SK-N-SH (cell line): ENCODE results near the gene CLIC1. TPM values are rescaled to one million over a fixed set of nuclear protein-coding genes. Genes with fewer than 3 reads are reported as not detected.
"Not testable (repeated sequence)": the region's sequence is repeated elsewhere in the genome, so short reads cannot be mapped to it uniquely, and the experiment has no call there.

Source experiments
- CTCF ChIA-PET: fragments of 300-600, 350-600 bp; formaldehyde crosslinking; extraction: SDS; loops from one replicate; lab custom pipeline; 2021; lab: Yijun Ruan, JAX
- POLR2A ChIA-PET: fragments of 350-600 bp; sonication (Branson Sonifier 250); formaldehyde crosslinking; extraction: SDS; loops from one replicate; lab custom pipeline; 2020; ENCODE audit warnings: antibody characterized with exemption, inconsistent platforms; lab: Yijun Ruan, JAX
- DNase-seq: peaks from one replicate; pipeline ENCODE4 v3.0.0; 2012
- H2AFZ ChIP-seq: fragments of 200-600 bp; sonication (generic); 2 replicates; pipeline ENCODE4 v1.8.1; 2016; ENCODE audit warnings: antibody characterized with exemption, mild to moderate bottlenecking, low read depth
- H3F3A ChIP-seq: fragments of 200-600 bp; sonication (generic); replicated peaks from 2 replicates; pipeline ENCODE3; 2016; ENCODE audit warnings: antibody characterized with exemption, mild to moderate bottlenecking; ENCODE audit not compliant: insufficient read depth
- H3K27ac ChIP-seq, 2 experiments: fragments of 200-500 bp in 1 of 2; fragments of 200-600 bp in 1 of 2; sonication (Bioruptor generic) in 1 of 2; sonication (generic), shearing (Covaris generic) in 1 of 2; 2 replicates each; pipeline versions ENCODE4 v1.5.1 to v1.6.1; 2014 to 2016; ENCODE audit warnings: low read depth in 2 of 2, inconsistent platforms in 1 of 2, low read length in 1 of 2, mild to moderate bottlenecking in 1 of 2, mixed read lengths in 1 of 2
- H3K27me3 ChIP-seq: fragments of 200-600 bp; sonication (generic), shearing (Covaris generic); 2 replicates; pipeline ENCODE4 v1.6.1; 2016; ENCODE audit warnings: mixed run types; ENCODE audit not compliant: insufficient read depth
- H3K36me3 ChIP-seq, 2 experiments: fragments of 200-500 bp in 1 of 2; fragments of 200-600 bp in 1 of 2; sonication (Bioruptor generic) in 1 of 2; sonication (generic) in 1 of 2; replicated peaks in 1 of 2; 2 replicates each; pipeline versions ENCODE3 to v1.5.1; 2014 to 2016; ENCODE audit warnings: low read length in 1 of 2, mild to moderate bottlenecking in 1 of 2; ENCODE audit not compliant: insufficient read depth in 2 of 2, control insufficient read depth in 1 of 2
- H3K4me1 ChIP-seq, 2 experiments: fragments of 200-500 bp in 1 of 2; fragments of 200-600 bp in 1 of 2; sonication (Bioruptor generic) in 1 of 2; sonication (generic), shearing (Covaris generic) in 1 of 2; 2 replicates each; pipeline versions ENCODE4 v1.5.1 to v1.6.1; 2014 to 2016; ENCODE audit warnings: low read depth in 1 of 2, low read length in 1 of 2, mixed run types in 1 of 2; ENCODE audit not compliant: insufficient read depth in 2 of 2, control insufficient read depth in 1 of 2
- H3K4me2 ChIP-seq: fragments of 200-600 bp; sonication (generic), shearing (Covaris generic); 2 replicates; pipeline ENCODE4 v1.6.1; 2017; ENCODE audit warnings: mixed run types
- H3K4me3 ChIP-seq, 2 experiments: fragments of 200-500 bp in 1 of 2; fragments of 200-600 bp in 1 of 2; sonication (Bioruptor generic) in 1 of 2; sonication (generic), shearing (Covaris generic) in 1 of 2; 2 replicates each; pipeline versions ENCODE4 v1.5.1 to v1.8.1; 2014 to 2016; ENCODE audit warnings: low read depth in 2 of 2, inconsistent platforms in 1 of 2, low read length in 1 of 2, mild to moderate bottlenecking in 1 of 2, mixed read lengths in 1 of 2, moderate library complexity in 1 of 2
- H3K79me2 ChIP-seq: fragments of 200-600 bp; sonication (generic); 2 replicates; pipeline ENCODE4 v1.8.1; 2017; ENCODE audit warnings: mild to moderate bottlenecking; ENCODE audit not compliant: insufficient read depth
- H3K9ac ChIP-seq: fragments of 200-600 bp; sonication (generic); 2 replicates; pipeline ENCODE4 v1.6.1; 2017; ENCODE audit warnings: mixed run types
- H3K9me2 ChIP-seq: fragments of 200-600 bp; sonication (generic); 2 replicates; pipeline ENCODE4 v1.6.1; 2017; ENCODE audit warnings: mixed run types
- H3K9me3 ChIP-seq: fragments of 200-600 bp; sonication (generic); 2 replicates; pipeline ENCODE4 v1.6.1; 2017; ENCODE audit warnings: mixed run types, mild to moderate bottlenecking, moderate library complexity
- H4K20me1 ChIP-seq: fragments of 200-600 bp; sonication (generic); 2 replicates; pipeline ENCODE4 v1.6.1; 2017; ENCODE audit warnings: mild to moderate bottlenecking, mixed run types; ENCODE audit not compliant: insufficient read depth
- CTCF ChIP-seq: fragments of 200-600 bp; sonication (generic); IDR thresholded peaks from 2 replicates; pipeline ENCODE4 v1.6.1; 2017; ENCODE audit warnings: antibody characterized with exemption, mild to moderate bottlenecking, moderate library complexity
- EZH2phosphoT487 ChIP-seq: fragments of 200-600 bp; sonication (generic); IDR thresholded peaks from 2 replicates; pipeline ENCODE4 v1.6.1; 2017; ENCODE audit warnings: low read depth, mixed run types, mild to moderate bottlenecking, antibody characterized with exemption, moderate library complexity, borderline replicate concordance
- FOSL2 ChIP-seq: IDR thresholded peaks from 2 replicates; pipeline ENCODE4 v1.4.0; 2012; ENCODE audit warnings: low read depth, mild to moderate bottlenecking, moderate library complexity, borderline replicate concordance
- GATA2 ChIP-seq: sonication (generic); formaldehyde crosslinking; IDR thresholded peaks from 2 replicates; pipeline ENCODE4 v1.5.0; 2020; ENCODE audit warnings: mild to moderate bottlenecking, missing genetic modification reagents
- RAD21 ChIP-seq: IDR thresholded peaks from 2 replicates; pipeline ENCODE4 v1.6.1; 2012; ENCODE audit warnings: mild to moderate bottlenecking, low read length
- WGBS: methylation state at CpG from one replicate; pipeline ENCODE4 v1.1.6; 2017; ENCODE audit warnings: low lambda C conversion rate; 5-methylcytosine and 5-hydroxymethylcytosine counted together
- polyA plus RNA-seq, 3 experiments: library from polyadenylated mRNA; depleted of rRNA; stranded (reverse); fragments of >200 nt; gene quantifications; 2 replicates each; pipeline ENCODE4 v1.2.3, GENCODE V29; 2012
- TF ChIP-seq, protein P1 (sequence below): IDR thresholded peaks from 2 replicates; pipeline ENCODE4; 2012
- TF ChIP-seq, protein P2 (sequence below): fragments of 150-350 bp; IDR thresholded peaks from 2 replicates; pipeline ENCODE4 v1.6.1; 2016; ENCODE audit warnings: mild to moderate bottlenecking, low read depth, low read length

The CLIC1 gene
- polyA plus RNA-seq, 1 of the 3 experiments (the other 2 are of a cell fraction) = 520 TPM

DNA sequence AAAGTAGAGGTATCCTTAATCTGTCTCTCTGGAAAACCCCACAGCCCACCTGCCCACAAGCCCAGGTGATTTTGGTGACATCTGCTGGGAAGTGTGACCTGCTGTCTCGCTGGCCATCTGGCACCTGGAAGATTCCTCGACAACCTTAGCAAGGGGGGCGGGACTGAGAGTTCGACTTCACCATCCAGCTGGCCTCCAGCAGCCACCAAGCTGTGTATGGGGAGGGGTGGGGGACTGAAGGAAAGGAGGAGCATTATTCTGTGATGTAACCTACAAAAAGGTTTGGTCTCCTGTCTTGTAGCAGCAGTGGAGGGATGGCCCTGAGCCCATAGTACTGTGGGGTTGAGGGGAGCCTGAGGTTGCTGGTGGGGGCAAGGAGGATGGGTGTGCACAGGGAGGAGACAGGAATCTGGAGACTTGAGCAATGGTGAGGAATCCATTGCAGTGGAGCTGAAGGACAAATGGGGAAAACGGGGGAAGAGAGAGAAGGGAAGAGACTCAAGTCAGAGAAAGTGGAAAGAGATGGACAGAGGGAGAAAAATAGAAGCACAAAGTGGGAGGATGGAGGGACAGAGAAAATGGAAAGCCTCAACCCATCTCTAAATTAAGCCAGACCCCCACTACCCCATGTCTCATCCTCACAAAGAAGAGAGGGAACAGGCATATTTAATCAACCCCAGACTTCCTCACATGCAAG lies 25.7 kb downstream of the CLIC1 start:
- Histone ChIP-seq H3K27ac (no peak overlapping the region), H4K20me1 (no peaks in the 10 kb centered on the region)
- CTCF ChIA-PET = interaction anchor here (0.6 to 2.9 kb wide), 3 partner anchors 7 to 59 kb away, joined by 3 to 9 read pairs (median 6); partner anchors contain the start of gene ABHD16A

DNA sequence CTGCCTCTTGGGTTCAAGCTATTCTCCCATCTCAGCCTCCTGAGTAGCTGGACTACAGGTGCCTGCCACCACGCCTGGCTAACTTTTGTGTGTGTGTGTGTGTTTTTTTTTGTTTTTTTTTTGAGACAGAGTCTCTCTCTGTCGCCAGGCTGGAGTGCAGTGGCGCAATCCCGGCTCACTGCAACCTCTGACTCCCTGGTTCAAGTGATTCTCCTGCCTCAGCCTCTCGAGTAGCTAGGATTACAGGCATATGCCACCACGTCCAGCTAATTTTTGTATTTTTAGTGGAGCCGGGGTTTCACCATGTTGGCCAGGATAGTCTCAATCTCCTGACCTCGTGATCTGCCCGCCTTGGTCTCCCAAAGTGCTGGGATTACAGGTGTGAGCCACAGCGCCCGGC lies 27.2 kb downstream of the CLIC1 start:
- H3K9me3 ChIP-seq, H3K9ac ChIP-seq, H3K4me2 ChIP-seq, H3K4me3 ChIP-seq, H3K27ac ChIP-seq, H3K9me2 ChIP-seq, DNase-seq, H3K4me1 ChIP-seq, H3K79me2 ChIP-seq, H3K36me3 ChIP-seq, H4K20me1 ChIP-seq, H2AFZ ChIP-seq, H3K27me3 ChIP-seq: not testable (repeated sequence)
- POLR2A ChIA-PET = interaction anchor here (0.6 kb wide), 1 partner anchor 1096 kb away, joined by 3 read pairs; no protein-coding TSS in a partner anchor
- WGBS = 89% methylated on average over 11 of the region's 11 CpGs
- CTCF ChIA-PET = interaction anchor here (1.5 kb wide), 1 partner anchor 21 kb away, joined by 5 read pairs; the partner anchor contains the start of gene DDAH2
- peaks cover 12% of the 10 kb centered on the region for H3F3A ChIP-seq

More for the DNA sequence above, 25.7 kb downstream of the CLIC1 start:
- H3K79me2 ChIP-seq = no peaks in the 10 kb centered on the region
- TF ChIP-seq GATA2 (CRISPR knock-in tag) (no peak), EZH2phosphoT487 (no peak), RAD21 (no peak), CTCF (no peak), FOSL2 (no peak)
- TF ChIP-seq, protein P1, sequence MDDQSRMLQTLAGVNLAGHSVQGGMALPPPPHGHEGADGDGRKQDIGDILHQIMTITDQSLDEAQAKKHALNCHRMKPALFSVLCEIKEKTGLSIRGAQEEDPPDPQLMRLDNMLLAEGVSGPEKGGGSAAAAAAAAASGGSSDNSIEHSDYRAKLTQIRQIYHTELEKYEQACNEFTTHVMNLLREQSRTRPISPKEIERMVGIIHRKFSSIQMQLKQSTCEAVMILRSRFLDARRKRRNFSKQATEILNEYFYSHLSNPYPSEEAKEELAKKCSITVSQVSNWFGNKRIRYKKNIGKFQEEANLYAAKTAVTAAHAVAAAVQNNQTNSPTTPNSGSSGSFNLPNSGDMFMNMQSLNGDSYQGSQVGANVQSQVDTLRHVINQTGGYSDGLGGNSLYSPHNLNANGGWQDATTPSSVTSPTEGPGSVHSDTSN = no peak
- TF ChIP-seq, protein P2, sequence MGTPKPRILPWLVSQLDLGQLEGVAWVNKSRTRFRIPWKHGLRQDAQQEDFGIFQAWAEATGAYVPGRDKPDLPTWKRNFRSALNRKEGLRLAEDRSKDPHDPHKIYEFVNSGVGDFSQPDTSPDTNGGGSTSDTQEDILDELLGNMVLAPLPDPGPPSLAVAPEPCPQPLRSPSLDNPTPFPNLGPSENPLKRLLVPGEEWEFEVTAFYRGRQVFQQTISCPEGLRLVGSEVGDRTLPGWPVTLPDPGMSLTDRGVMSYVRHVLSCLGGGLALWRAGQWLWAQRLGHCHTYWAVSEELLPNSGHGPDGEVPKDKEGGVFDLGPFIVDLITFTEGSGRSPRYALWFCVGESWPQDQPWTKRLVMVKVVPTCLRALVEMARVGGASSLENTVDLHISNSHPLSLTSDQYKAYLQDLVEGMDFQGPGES = no peak
- TF ChIP-seq, all 33 proteins: peak for 0
- no peaks in the 10 kb centered on the region for H3K4me1 ChIP-seq
- H3K36me3 ChIP-seq = no peaks in the 10 kb centered on the region
- DNase-seq = no peak
- no peak overlapping the region for H2AFZ ChIP-seq
- no peaks in the 10 kb centered on the region for H3K27me3 ChIP-seq
- no peak overlapping the region for H3K4me2 ChIP-seq
- POLR2A ChIA-PET = no interaction called here
- H3K4me3 ChIP-seq = no peak overlapping the region
- 70% methylated on average over 5 of the region's 5 CpGs for WGBS
- peaks cover 4% of the 10 kb centered on the region for H3F3A ChIP-seq
- no peak overlapping the region for H3K9ac ChIP-seq
- no peaks in the 10 kb centered on the region for H3K9me3 ChIP-seq
- no peaks in the 10 kb centered on the region for H3K9me2 ChIP-seq
